GM12878 (cell line): Measurements from ENCODE around the gene CCK.

Experiments used
- BCL11A ChIP-seq: IDR thresholded peaks from 2 replicates; pipeline ENCODE4 v1.6.1; 2011; ENCODE audit warnings: low read depth, low read length
- CEBPB ChIP-seq, 2 experiments: fragments of 150-350 bp in 1 of 2; IDR thresholded peaks; 2 replicates each; pipeline ENCODE4 v1.6.1; 2012 to 2014; ENCODE audit warnings: low read depth in 2 of 2, low read length in 2 of 2, borderline replicate concordance in 1 of 2, inconsistent platforms in 1 of 2
- CHD2 ChIP-seq: IDR thresholded peaks from 2 replicates; pipeline ENCODE4 v1.6.1; 2011; ENCODE audit warnings: low read depth, low read length, improper control_type of control experiment, borderline replicate concordance
- KDM1A ChIP-seq: fragments of 200-600 bp; sonication (generic); IDR thresholded peaks from 2 replicates; pipeline ENCODE4 v1.6.1; 2016; ENCODE audit warnings: borderline replicate concordance
- POLR2A ChIP-seq: IDR thresholded peaks from 2 replicates; pipeline ENCODE4 v1.6.1; 2011; ENCODE audit warnings: low read depth, mild to moderate bottlenecking, low read length
- SIN3A ChIP-seq: IDR thresholded peaks from 2 replicates; pipeline ENCODE4 v1.6.1; 2012; ENCODE audit warnings: low read depth, low read length, improper control_type of control experiment
- ZNF207 ChIP-seq: fragments of 450-650 bp; IDR thresholded peaks from 2 replicates; pipeline ENCODE4 v1.6.1; 2014; ENCODE audit warnings: antibody characterized with exemption, mild to moderate bottlenecking, borderline replicate concordance
- ZNF384 ChIP-seq: IDR thresholded peaks from 2 replicates; pipeline ENCODE4 v1.6.1; 2012; ENCODE audit warnings: low read depth, mild to moderate bottlenecking, low read length, improper control_type of control experiment, borderline replicate concordance
- TF ChIP-seq, protein P1 (sequence below): IDR thresholded peaks from 2 replicates; pipeline ENCODE4 v1.6.1; 2012; ENCODE audit warnings: improper control_type of control experiment, low read depth, low read length; ENCODE audit not compliant: insufficient replicate concordance
- TF ChIP-seq, protein P2 (sequence below), 3 experiments: IDR thresholded peaks in 2 of 3; conservative IDR thresholded peaks in 1 of 3; 2 replicates each; pipeline ENCODE4 v1.5.1; 2011; ENCODE audit warnings: low read depth in 3 of 3, low read length in 3 of 3, mild to moderate bottlenecking in 3 of 3, control low read depth in 2 of 3, moderate library complexity in 2 of 3, inconsistent platforms in 1 of 3, mixed read lengths in 1 of 3; ENCODE audit not compliant: control insufficient read depth in 2 of 3, insufficient read depth in 1 of 3; ENCODE audit errors: extremely low read depth in 1 of 3

DNA sequence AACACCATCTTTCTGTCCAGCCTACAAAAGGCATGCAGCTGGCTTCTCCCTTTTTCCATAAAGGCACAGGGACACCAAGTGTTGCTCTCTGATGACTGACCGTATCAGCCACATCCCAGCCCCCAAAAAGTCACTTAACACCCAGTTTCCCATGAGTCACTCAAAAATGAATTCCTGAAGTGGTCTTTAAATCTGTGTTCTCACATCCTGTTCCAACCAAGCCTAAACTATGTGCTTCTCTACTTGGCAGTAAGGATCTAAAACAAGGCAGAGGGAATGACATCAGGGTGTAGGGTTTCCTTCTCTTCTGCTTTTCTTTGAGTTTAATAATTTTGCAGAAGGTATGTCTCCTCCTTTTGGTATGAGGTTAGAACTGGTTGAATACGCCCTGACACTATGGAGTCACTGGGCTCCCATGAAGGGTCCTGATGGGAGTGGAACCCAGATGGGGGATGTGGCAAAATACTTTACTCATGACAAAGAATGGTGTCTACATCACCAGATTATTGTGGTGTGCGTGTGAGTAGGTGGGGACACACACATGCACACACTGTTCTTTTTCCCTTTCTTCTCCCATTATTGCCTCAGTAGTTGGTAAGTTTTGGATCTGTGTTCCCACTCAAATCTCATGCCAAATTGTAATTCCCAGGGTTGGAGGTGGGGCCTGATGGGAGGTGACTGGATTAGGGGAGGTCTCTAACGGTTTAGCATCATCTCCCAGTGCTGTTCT is 35.6 kb upstream of the CCK start:
- no peak for TF ChIP-seq SIN3A
- TF ChIP-seq CEBPB (IDR thresholded peaks at IDR 0.05; ENCODE audit: borderline replicate concordance in 1 of 2, low read depth in 2 of 2, low read length in 2 of 2) = no peak
- TF ChIP-seq ZNF207 = no peak
- TF ChIP-seq, protein P1, sequence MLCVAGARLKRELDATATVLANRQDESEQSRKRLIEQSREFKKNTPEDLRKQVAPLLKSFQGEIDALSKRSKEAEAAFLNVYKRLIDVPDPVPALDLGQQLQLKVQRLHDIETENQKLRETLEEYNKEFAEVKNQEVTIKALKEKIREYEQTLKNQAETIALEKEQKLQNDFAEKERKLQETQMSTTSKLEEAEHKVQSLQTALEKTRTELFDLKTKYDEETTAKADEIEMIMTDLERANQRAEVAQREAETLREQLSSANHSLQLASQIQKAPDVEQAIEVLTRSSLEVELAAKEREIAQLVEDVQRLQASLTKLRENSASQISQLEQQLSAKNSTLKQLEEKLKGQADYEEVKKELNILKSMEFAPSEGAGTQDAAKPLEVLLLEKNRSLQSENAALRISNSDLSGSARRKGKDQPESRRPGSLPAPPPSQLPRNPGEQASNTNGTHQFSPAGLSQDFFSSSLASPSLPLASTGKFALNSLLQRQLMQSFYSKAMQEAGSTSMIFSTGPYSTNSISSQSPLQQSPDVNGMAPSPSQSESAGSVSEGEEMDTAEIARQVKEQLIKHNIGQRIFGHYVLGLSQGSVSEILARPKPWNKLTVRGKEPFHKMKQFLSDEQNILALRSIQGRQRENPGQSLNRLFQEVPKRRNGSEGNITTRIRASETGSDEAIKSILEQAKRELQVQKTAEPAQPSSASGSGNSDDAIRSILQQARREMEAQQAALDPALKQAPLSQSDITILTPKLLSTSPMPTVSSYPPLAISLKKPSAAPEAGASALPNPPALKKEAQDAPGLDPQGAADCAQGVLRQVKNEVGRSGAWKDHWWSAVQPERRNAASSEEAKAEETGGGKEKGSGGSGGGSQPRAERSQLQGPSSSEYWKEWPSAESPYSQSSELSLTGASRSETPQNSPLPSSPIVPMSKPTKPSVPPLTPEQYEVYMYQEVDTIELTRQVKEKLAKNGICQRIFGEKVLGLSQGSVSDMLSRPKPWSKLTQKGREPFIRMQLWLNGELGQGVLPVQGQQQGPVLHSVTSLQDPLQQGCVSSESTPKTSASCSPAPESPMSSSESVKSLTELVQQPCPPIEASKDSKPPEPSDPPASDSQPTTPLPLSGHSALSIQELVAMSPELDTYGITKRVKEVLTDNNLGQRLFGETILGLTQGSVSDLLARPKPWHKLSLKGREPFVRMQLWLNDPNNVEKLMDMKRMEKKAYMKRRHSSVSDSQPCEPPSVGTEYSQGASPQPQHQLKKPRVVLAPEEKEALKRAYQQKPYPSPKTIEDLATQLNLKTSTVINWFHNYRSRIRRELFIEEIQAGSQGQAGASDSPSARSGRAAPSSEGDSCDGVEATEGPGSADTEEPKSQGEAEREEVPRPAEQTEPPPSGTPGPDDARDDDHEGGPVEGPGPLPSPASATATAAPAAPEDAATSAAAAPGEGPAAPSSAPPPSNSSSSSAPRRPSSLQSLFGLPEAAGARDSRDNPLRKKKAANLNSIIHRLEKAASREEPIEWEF = no peak
- no peak for TF ChIP-seq ZNF384
- TF ChIP-seq, protein P2, sequence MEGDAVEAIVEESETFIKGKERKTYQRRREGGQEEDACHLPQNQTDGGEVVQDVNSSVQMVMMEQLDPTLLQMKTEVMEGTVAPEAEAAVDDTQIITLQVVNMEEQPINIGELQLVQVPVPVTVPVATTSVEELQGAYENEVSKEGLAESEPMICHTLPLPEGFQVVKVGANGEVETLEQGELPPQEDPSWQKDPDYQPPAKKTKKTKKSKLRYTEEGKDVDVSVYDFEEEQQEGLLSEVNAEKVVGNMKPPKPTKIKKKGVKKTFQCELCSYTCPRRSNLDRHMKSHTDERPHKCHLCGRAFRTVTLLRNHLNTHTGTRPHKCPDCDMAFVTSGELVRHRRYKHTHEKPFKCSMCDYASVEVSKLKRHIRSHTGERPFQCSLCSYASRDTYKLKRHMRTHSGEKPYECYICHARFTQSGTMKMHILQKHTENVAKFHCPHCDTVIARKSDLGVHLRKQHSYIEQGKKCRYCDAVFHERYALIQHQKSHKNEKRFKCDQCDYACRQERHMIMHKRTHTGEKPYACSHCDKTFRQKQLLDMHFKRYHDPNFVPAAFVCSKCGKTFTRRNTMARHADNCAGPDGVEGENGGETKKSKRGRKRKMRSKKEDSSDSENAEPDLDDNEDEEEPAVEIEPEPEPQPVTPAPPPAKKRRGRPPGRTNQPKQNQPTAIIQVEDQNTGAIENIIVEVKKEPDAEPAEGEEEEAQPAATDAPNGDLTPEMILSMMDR (IDR thresholded peaks at IDR 0.05 in 2 of 3, conservative IDR thresholded peaks at IDR 0.05 in 1 of 3; ENCODE audit: control insufficient read depth in 2 of 3, extremely low read depth in 1 of 3, insufficient read depth in 1 of 3, low read depth in 3 of 3, low read length in 3 of 3) = no peak
- TF ChIP-seq BCL11A = no peak
- TF ChIP-seq KDM1A = no peak
- TF ChIP-seq CHD2 = no peak
- no peak for TF ChIP-seq POLR2A
